HG03095 (cell line): ENCODE results near the gene ASCL3.
"Not testable (repeated sequence)": the region's sequence is repeated elsewhere in the genome, so short reads cannot be mapped to it uniquely, and the experiment has no call there.

ENCODE experiments used
- ATAC-seq: cut with Tn5 transposase; IDR thresholded peaks from one replicate; pipeline ENCODE4 v1.9.1; 2021; ENCODE audit warnings: moderate library complexity; ENCODE audit not compliant: unreplicated experiment

The ASCL3 gene

GRCh38 chr11:8911029-8911823 is 31.6 kb downstream of the ASCL3 start, which contains the start of gene AKIP1:
AKIP1 (plus strand) TSS chr11:8911189; CDS start chr11:8911450, 261 bp downstream.
- peak; percentile 60 for ATAC-seq

DNA sequence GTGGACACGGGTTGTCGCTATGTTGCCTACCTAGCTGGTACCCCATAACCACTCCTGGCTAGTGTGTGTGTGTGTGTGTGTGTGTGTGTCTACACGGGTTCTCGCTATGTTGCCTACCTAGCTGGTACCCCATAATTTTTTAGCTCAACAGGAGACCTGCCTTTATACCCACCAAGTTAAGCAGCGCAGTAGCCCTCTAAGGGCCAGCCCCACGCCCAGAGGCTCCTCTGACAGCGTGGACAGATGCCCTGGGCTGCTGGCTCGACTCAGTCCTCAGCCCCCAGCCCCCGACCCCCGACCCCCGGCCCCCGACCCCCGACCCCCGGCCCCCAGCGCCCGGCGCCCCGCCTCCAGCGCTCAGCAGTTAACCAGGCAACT is 32.2 kb downstream of the ASCL3 start:
- ATAC-seq = peak; percentile 2

DNA sequence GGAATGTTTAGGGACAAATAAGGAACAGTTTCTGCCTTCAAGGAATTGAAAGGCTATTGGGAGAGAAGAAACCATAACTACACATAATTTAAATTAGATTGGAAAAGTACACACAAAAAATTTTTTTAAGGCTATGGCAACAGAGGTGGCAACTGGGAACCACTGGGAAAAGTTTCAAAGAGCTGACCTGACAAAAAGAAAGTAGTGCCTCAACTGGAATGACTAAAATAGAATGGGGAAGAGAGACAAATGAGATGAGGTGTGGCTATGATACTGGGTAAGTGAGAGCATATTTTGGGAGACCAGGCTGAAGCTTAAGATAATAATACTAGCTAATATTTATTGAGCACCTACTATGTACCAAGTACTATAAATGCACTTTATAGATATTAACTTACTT is 34.7 kb downstream of the ASCL3 start:
- no peak for ATAC-seq

- ATAC-seq = no peak
Observed at GRCh38 chr11:8907116-8907515, 35.7 kb downstream of the ASCL3 start.

DNA sequence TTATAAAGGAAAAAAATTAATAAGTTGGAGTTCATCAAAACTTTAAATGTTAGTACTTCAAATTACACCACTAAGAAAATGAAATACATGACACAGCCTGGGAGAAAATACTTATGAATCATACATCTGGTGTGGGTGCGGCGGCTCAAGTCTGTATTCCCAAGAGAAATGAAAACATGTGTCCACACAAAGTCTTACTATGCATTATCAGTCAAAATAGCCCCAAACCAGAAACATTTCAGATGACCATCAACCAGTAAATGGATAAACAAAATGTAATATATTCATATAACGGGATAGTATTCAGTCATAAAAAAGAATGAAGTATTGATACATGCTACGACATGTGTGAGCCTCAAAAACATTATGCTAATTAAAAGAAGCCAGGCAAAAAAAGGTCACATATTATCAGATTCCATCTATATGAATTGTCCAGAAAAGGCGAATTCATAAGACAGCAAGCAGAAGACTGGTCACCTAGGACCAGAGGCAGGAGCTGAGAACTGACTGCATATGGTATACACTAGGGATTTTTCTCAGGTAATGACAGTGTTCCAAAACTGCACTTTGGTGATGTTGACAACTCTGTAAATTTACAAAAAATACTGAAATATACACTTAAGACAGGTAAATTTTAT is 37.2 kb downstream of the ASCL3 start:
- no peak for ATAC-seq

- no peak for ATAC-seq
Observed at GRCh38 chr11:8899119-8899753, 43.6 kb downstream of the ASCL3 start.

DNA sequence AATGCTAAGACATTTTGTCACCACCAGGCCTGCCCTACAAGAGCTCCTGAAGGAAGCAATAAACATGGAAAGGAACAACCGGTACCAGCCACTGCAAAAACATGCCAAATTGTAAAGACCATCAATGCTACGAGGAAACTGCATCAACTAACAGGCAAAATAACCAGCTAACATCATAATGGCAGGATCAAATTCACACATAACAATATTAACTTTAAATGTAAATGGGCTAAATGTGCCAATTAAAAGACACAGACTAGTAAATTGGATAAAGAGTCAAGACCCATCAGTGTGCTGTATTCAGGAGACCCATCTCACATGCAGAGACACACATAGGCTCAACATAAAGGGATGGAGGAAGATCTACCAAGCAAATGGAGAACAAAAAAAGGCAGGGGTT is 51.6 kb downstream of the ASCL3 start:
- ATAC-seq = not testable (repeated sequence)
